SU-DHL-6 (cell line): ENCODE measurements around the gene YES1.

ENCODE experiments used
- H2AFZ ChIP-seq: fragments of 200-600 bp; sonication (generic); 2 replicates; pipeline ENCODE4 v1.6.1; 2014; ENCODE audit warnings: low read depth, mild to moderate bottlenecking, moderate library complexity, mixed read lengths, antibody characterized with exemption, low read length; ENCODE audit not compliant: severe bottlenecking
- H3F3A ChIP-seq: fragments of 200-600 bp; shearing (Covaris generic); 2 replicates; pipeline ENCODE4 v1.6.0; 2016; ENCODE audit warnings: antibody characterized with exemption, mild to moderate bottlenecking; ENCODE audit not compliant: insufficient read depth
- H3K27ac ChIP-seq: fragments of 200-600 bp; sonication (generic); 2 replicates; pipeline ENCODE4 v1.5.1; 2016; ENCODE audit warnings: low read depth, mild to moderate bottlenecking, low read length, moderate library complexity, mixed read lengths
- H3K27me3 ChIP-seq: fragments of 200-600 bp; sonication (generic), shearing (Covaris generic); 2 replicates; pipeline ENCODE4 v1.6.0; 2014; ENCODE audit warnings: mild to moderate bottlenecking, low read length
- H3K36me3 ChIP-seq: fragments of 200-600 bp; sonication (generic); 2 replicates; pipeline ENCODE4 v1.6.1; 2014; ENCODE audit warnings: mild to moderate bottlenecking, low read length, mixed read lengths
- H3K4me2 ChIP-seq: fragments of 300-600, 200-600 bp; shearing (Covaris generic), sonication (generic); 2 replicates; pipeline ENCODE4 v1.6.0; 2014; ENCODE audit warnings: low read length, low read depth, mild to moderate bottlenecking; ENCODE audit not compliant: poor library complexity, severe bottlenecking
- H3K4me3 ChIP-seq: fragments of 200-600 bp; sonication (generic); 2 replicates; pipeline ENCODE4 v1.5.1; 2014; ENCODE audit warnings: antibody characterized with exemption, low read length, mild to moderate bottlenecking, mixed read lengths; ENCODE audit not compliant: insufficient read depth, poor library complexity, severe bottlenecking
- H3K79me2 ChIP-seq: fragments of 200-600 bp; sonication (generic); 2 replicates; pipeline ENCODE4 v1.6.1; 2014; ENCODE audit warnings: mild to moderate bottlenecking, low read length, moderate library complexity; ENCODE audit not compliant: insufficient read depth
- H3K9ac ChIP-seq: fragments of 200-600 bp; sonication (generic); 2 replicates; pipeline ENCODE4 v1.7.0; 2014; ENCODE audit warnings: mild to moderate bottlenecking, low read length
- H3K9me2 ChIP-seq: fragments of 200-600 bp; sonication (generic); replicated peaks from 2 replicates; pipeline ENCODE4 v1.6.1; 2014; ENCODE audit warnings: low read length; ENCODE audit not compliant: insufficient read depth
- H3K9me3 ChIP-seq: fragments of 200-600 bp; sonication (generic); 2 replicates; pipeline ENCODE4 v1.6.1; 2014; ENCODE audit warnings: low read length, mixed read lengths; ENCODE audit not compliant: insufficient read depth
- H4K20me1 ChIP-seq: fragments of 200-600 bp; sonication (generic); 2 replicates; pipeline ENCODE4 v1.6.1; 2014; ENCODE audit warnings: low read depth, mild to moderate bottlenecking, antibody characterized with exemption, low read length, moderate library complexity, mixed read lengths
- CTCF ChIP-seq: fragments of 200-600 bp; sonication (generic); IDR thresholded peaks from one replicate; pipeline ENCODE4 v1.5.1; 2017; ENCODE audit warnings: antibody characterized with exemption, mild to moderate bottlenecking, low read length, moderate library complexity; ENCODE audit not compliant: insufficient read depth, poor library complexity, severe bottlenecking
- EZH2phosphoT487 ChIP-seq: fragments of 200-600 bp; sonication (generic), shearing (Covaris generic); conservative IDR thresholded peaks from 2 replicates; pipeline ENCODE4 v1.6.1; 2018; ENCODE audit warnings: mild to moderate bottlenecking, antibody characterized with exemption, low read length, moderate library complexity, mixed read lengths

Gene YES1

GRCh38 chr18:676736-677135 is 135.3 kb downstream of the YES1 start:
- Histone ChIP-seq H3K4me2 (no peak overlapping the region), H3F3A (peaks cover 33% of the 10 kb centered on the region), H3K9me2 (no peaks in the 10 kb centered on the region), H2AFZ (no peak overlapping the region), H3K27me3 (no peaks in the 10 kb centered on the region), H3K9ac (no peak overlapping the region), H3K36me3 (peaks cover 15% of the 10 kb centered on the region), H3K79me2 (no peaks in the 10 kb centered on the region), H3K9me3 (no peaks in the 10 kb centered on the region), H3K4me3 (no peak overlapping the region), H4K20me1 (no peaks in the 10 kb centered on the region), H3K27ac (no peak overlapping the region)
- TF ChIP-seq CTCF, result no peak

- no peak overlapping the region for H2AFZ ChIP-seq
- H3K79me2 ChIP-seq, result no peaks in the 10 kb centered on the region
- H4K20me1 ChIP-seq, result no peaks in the 10 kb centered on the region
- no peaks in the 10 kb centered on the region for H3K27me3 ChIP-seq
- peaks cover 33% of the 10 kb centered on the region for H3F3A ChIP-seq
- no peak overlapping the region for H3K27ac ChIP-seq
- no peak for TF ChIP-seq EZH2phosphoT487
- TF ChIP-seq CTCF, result no peak
- H3K4me2 ChIP-seq, result no peak overlapping the region
- no peaks in the 10 kb centered on the region for H3K9me3 ChIP-seq
- no peaks in the 10 kb centered on the region for H3K9me2 ChIP-seq
- H3K9ac ChIP-seq, result no peak overlapping the region
- peaks cover 20% of the 10 kb centered on the region for H3K36me3 ChIP-seq
- H3K4me3 ChIP-seq, result no peak overlapping the region
These were observed 136.0 kb downstream of the YES1 start for GRCh38 chr18:676069-676468.

- H3K4me2 ChIP-seq, result no peak overlapping the region
- H2AFZ ChIP-seq, result no peak overlapping the region
- no peak overlapping the region for H3K4me3 ChIP-seq
- no peaks in the 10 kb centered on the region for H3K9me2 ChIP-seq
- H3K36me3 ChIP-seq, result peaks cover 27% of the 10 kb centered on the region
- peaks cover 33% of the 10 kb centered on the region for H3F3A ChIP-seq
- H3K79me2 ChIP-seq, result no peaks in the 10 kb centered on the region
- H4K20me1 ChIP-seq, result no peaks in the 10 kb centered on the region
- no peaks in the 10 kb centered on the region for H3K9me3 ChIP-seq
- H3K27me3 ChIP-seq, result no peaks in the 10 kb centered on the region
- H3K9ac ChIP-seq, result no peak overlapping the region
- H3K27ac ChIP-seq, result no peak overlapping the region
- TF ChIP-seq EZH2phosphoT487 (no peak), CTCF (no peak)
These were observed 136.7 kb downstream of the YES1 start for GRCh38 chr18:675307-675706.

- Histone ChIP-seq H3K27me3 (no peaks in the 10 kb centered on the region), H3K9me2 (no peaks in the 10 kb centered on the region), H3K9me3 (no peaks in the 10 kb centered on the region), H2AFZ (no peak overlapping the region), H3K4me3 (no peak overlapping the region), H3K79me2 (no peaks in the 10 kb centered on the region), H3K27ac (no peak overlapping the region), H4K20me1 (no peaks in the 10 kb centered on the region), H3K36me3 (peaks cover 33% of the 10 kb centered on the region), H3K4me2 (no peak overlapping the region), H3K9ac (no peak overlapping the region), H3F3A (peaks cover 33% of the 10 kb centered on the region)
- TF ChIP-seq CTCF, result no peak
These were observed 138.3 kb downstream of the YES1 start for GRCh38 chr18:673769-674168.
